ENCODE measurements around the gene BICC1. TPM values are rescaled to one million over a fixed set of nuclear protein-coding genes. Genes with fewer than 3 reads are reported as not detected.

The BICC1 gene
- total RNA-seq, 1 experiment from 2014 or later: 0.57 TPM

DNA sequence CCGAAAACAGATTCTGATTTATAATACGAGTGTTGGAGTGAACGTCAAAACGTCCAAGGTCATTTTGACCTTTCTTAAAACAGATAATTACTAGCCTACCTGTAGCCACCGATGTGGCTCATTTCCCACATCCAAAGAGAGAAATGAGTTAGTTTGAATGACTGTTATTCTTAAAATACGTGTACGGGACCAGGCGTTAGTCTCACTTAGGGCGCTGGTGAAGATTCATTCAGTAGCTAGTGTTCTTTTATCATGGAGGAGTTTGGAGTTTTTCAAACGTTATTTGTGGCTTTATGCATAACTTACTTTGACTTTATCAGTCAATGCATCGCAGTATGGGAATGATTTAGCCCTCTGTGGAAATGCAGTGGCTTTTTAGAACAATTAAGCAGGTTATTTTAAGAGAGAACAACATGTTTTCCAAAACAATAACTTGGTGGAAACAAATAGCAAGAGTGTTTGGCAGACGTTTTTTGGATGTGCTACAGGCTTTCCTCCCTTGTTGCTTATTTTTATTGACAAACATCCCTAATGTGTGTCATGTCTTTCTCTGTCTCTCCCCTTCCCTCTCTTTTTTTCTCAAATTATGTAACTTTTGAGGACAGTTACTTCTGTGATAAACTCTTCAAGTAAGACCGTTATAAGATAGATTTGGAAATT is 1.6 kb downstream of the BICC1 start:
- Histone ChIP-seq H3K23me2 (ENCODE audit: insufficient read length, low read depth, low read length, poor library complexity, severe bottlenecking) (peaks cover 10% of the 10 kb centered on the region), H3K9me3 (ENCODE audit: control insufficient read depth, low read depth, low read length) (no peaks in the 10 kb centered on the region), H2BK5ac (ENCODE audit: insufficient read length, low read length) (no peak overlapping the region), H2BK20ac (ENCODE audit: low read depth, low read length, poor library complexity, severe bottlenecking) (no peak overlapping the region), H2AFZ (ENCODE audit: low read length) (no peak overlapping the region), H3K27me3 (ENCODE audit: insufficient read depth, low read length) (peaks cover 15% of the 10 kb centered on the region; the same call in 1 of the 2 replicates), H3K27ac (ENCODE audit: insufficient read length, low read depth, low read length) (no peak overlapping the region), H3K4ac (ENCODE audit: low read depth, low read length) (no peak overlapping the region), H2AK5ac (ENCODE audit: insufficient read length, low read length) (no peak overlapping the region), H4K20me1 (ENCODE audit: control insufficient read depth, insufficient read depth, insufficient read length) (no peaks in the 10 kb centered on the region), H3K9ac (ENCODE audit: extremely low read depth, insufficient read length, low read length) (no peak overlapping the region), H3K79me2 (ENCODE audit: insufficient read depth, low read length) (no peaks in the 10 kb centered on the region), H4K8ac (replicated peaks; ENCODE audit: insufficient read length, low read depth, low read length) (no peak overlapping the region), H3K4me1 (ENCODE audit: insufficient read depth, low read length) (no peaks in the 10 kb centered on the region), H3K79me1 (ENCODE audit: insufficient read depth, low read depth, low read length, poor library complexity, severe bottlenecking) (no peaks in the 10 kb centered on the region), H3K14ac (ENCODE audit: insufficient read depth, low read length) (no peak overlapping the region), H4K5ac (ENCODE audit: insufficient read length, low read depth, low read length) (no peak overlapping the region), H2BK15ac (ENCODE audit: low read depth, low read length) (no peak overlapping the region), H3K18ac (ENCODE audit: insufficient read length, low read depth, low read length) (no peak overlapping the region), H4K91ac (ENCODE audit: insufficient read length, low read depth, low read length) (no peak overlapping the region), H2BK12ac (ENCODE audit: insufficient read length, low read depth, low read length) (no peak overlapping the region), H3T11ph (ENCODE audit: low read length) (no peak overlapping the region), H2BK120ac (ENCODE audit: low read depth, low read length, poor library complexity, severe bottlenecking) (no peak overlapping the region), H3K23ac (ENCODE audit: insufficient read length, low read depth, low read length) (no peak overlapping the region), H3K4me2 (ENCODE audit: insufficient read depth, insufficient read length, low read length) (peak overlapping the region; percentile 84), H3K56ac (ENCODE audit: insufficient read length, low read depth, low read length) (no peak overlapping the region)
- no peaks in the 10 kb centered on the region; a peak in 1 of 5 replicates for H3K9me3 Mint-ChIP-seq
- H3K4me3 Mint-ChIP-seq: peak overlapping the region; percentile 68 to 86
- no peak overlapping the region for H3K27ac Mint-ChIP-seq
- DNase-seq: no peak
- H3K36me3 Mint-ChIP-seq (ENCODE audit: insufficient read depth in 1 of 3, low read depth in 3 of 3): no peaks in the 10 kb centered on the region
- WGBS (ENCODE audit: extremely low coverage, insufficient read length, low lambda C conversion rate): no CpG with 5 or more reads among the region's 13 CpGs
- H3K27me3 Mint-ChIP-seq (ENCODE audit: low read depth): peaks cover 34% of the 10 kb centered on the region
- TF ChIP-seq, protein P1, sequence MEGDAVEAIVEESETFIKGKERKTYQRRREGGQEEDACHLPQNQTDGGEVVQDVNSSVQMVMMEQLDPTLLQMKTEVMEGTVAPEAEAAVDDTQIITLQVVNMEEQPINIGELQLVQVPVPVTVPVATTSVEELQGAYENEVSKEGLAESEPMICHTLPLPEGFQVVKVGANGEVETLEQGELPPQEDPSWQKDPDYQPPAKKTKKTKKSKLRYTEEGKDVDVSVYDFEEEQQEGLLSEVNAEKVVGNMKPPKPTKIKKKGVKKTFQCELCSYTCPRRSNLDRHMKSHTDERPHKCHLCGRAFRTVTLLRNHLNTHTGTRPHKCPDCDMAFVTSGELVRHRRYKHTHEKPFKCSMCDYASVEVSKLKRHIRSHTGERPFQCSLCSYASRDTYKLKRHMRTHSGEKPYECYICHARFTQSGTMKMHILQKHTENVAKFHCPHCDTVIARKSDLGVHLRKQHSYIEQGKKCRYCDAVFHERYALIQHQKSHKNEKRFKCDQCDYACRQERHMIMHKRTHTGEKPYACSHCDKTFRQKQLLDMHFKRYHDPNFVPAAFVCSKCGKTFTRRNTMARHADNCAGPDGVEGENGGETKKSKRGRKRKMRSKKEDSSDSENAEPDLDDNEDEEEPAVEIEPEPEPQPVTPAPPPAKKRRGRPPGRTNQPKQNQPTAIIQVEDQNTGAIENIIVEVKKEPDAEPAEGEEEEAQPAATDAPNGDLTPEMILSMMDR (conservative IDR thresholded peaks at IDR 0.05): no peak
- peaks cover 11% of the 10 kb centered on the region in 2 experiments for H3K4me1 Mint-ChIP-seq

Data from H9 (cell line).